GM19397 (cell line): ENCODE results near the gene URI1.
"Not testable (repeated sequence)": the region's sequence is repeated elsewhere in the genome, so short reads cannot be mapped to it uniquely, and the experiment has no call there.

Experiments used
- ATAC-seq: cut with Tn5 transposase; IDR thresholded peaks from one replicate; pipeline ENCODE4 v1.9.1; 2021; ENCODE audit warnings: mild to moderate bottlenecking, moderate library complexity; ENCODE audit not compliant: unreplicated experiment

The URI1 gene

DNA sequence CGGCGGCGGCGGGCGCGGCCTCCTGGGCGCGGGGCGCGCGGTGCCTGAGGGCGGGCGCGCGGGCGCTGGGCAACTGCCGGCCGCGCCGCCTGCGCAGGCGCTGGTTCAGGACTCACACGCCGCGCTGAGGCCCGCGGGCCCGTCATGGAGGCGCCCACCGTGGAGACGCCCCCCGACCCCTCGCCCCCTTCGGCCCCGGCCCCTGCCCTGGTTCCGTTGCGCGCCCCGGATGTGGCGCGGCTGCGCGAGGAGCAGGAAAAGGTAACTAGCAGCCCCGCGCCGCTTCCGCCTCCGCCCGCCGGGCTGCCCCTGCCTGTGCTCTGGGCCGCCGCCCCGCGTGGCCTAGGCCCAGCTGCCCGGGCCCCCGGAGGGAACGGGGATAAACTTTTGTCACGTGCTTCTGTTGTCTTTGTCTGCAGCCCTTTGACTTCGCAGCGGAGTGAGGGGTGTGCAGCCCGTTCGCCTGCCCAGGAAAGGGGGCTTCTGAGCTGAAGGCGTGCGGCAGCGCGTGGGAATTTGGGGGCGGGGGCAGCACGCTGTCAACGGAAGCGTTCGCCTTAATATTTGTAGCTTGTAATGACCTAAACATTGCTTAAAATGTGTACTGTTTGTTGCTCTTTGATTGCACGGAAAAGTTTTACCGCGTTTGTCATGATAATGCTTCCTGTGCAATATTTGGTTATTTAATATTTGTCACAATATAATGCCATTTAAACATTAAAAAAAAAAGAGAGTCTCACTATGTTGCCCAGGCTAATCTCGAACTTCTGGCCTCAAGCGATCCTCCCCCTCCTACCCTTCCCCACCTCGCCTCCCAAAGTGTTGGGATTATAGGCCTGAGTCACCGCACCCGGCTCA is 594 bp downstream of the URI1 start:
- peak; percentile 83 for ATAC-seq

DNA sequence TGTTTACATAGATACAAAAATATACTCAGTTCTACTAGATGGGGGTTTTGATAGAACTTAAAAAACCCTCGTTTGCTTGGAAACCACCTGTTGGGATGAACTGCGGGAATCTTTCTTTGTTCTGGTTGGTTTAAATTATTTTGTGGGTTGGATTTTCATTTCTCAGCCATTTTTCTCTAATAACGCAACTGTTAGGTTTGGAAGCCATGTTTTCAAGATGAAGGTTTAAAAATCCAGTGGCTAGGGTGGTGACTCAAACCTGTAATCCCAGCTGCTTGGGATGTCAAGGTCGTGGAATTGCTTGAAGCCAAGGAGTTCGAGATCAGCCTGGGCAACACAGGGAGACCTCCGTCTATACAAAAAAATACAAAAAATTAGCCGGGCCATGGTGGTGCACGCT is 1.6 kb downstream of the URI1 start:
- no peak for ATAC-seq

DNA sequence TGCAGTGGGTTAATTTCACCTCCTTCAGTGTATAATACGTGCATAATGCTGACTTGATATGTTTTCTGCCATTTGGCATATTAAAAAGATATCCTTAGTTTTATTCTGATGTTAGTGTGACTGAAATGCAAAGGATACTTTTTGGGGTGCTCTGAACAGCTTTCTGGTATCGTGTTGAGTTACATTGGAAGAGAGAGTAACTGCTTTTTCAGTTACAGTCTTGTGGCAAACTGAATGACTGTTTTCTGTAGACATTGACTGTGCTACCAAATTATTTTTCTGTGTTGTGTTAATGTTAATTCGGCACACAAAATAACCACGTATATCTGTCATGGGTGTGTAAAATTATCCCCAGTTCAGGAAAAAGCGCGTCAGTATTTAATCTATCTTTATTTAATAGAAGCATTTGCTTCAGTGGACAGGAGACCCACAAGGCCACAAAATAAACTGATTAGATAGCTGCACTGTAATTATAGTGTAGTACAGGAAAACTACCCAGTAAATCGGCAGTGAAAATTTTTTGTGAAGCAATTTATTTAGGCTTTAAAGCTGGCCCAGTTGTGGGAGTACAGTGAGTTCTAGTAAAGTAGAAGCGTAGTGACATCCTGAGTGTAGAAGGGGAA is 2.5 kb downstream of the URI1 start:
- no peak for ATAC-seq

DNA sequence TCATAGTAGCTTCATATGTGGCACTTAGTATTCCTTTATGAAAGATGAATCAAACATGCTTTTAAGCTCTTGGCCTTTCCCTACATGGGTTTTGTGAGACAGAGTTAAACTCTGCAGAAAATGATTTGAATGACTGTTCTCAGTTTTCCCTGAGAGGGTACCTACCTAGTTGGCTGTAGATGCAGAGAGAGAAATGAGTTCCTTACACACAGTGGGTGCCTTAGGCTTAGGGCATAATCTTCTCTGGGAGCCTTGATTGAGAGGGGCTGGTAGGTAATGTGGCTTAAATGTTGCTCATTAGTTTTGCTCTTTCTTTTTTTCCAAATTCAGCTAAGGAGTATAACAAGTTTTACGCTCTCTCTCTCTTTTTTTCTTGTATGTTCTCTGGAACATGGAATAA is 3.0 kb downstream of the URI1 start:
- no peak for ATAC-seq

DNA sequence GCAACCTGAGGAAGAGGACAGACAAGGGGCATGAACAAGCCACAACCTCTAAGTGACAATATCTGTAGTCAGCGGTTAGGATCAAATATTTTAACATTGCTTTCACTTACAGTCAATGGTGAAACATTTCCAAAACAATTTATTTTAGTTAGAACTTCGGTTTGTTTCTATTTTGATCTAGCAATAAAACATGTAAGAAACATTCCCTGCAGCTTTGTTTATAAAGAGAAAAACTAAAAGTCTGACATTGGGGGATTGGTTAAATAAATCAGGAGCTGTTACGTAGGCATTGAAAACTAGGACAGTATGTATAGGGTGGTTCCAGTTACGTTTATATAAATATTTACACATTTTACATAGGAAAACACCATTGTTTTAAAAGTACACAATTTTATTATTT is 3.4 kb downstream of the URI1 start:
- ATAC-seq = no peak

DNA sequence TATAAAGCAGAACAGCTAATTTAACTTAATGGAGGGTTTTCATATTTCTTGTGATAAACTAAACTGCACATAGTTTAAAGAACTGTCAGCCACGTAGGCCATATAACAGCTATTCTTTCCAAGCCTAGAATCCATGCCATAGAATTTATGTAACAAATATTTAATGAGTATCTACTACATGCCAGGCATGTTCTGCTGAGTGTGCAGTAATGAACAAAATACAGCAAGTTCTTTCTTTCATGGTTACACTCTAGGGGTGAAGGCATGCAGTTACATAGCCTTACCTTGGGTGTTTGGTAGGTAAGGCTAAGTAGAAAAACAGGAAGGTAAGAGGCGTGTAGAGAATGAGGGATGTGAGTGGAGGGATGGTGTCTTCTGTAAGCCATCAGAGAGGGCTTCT is 4.6 kb downstream of the URI1 start:
- ATAC-seq = no peak

DNA sequence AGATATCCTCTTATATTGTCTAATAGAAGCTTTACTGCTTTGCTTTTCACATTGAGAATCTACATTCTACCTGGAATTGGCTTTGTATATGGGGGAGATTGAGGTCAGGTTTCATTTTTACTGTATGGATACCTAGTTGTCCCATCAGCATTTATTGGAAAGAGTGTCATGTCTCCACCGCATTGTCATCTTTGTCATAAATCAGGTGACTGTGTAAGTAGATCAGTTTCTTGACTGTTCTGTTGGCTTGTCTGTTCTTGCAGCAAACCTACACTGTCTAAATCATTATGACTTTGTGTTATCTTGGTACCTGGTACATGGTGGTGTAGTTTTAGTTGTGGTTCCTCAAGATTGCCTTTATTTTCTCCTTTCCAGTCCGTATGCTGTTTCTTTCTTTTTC is 5.8 kb downstream of the URI1 start:
- ATAC-seq = no peak

DNA sequence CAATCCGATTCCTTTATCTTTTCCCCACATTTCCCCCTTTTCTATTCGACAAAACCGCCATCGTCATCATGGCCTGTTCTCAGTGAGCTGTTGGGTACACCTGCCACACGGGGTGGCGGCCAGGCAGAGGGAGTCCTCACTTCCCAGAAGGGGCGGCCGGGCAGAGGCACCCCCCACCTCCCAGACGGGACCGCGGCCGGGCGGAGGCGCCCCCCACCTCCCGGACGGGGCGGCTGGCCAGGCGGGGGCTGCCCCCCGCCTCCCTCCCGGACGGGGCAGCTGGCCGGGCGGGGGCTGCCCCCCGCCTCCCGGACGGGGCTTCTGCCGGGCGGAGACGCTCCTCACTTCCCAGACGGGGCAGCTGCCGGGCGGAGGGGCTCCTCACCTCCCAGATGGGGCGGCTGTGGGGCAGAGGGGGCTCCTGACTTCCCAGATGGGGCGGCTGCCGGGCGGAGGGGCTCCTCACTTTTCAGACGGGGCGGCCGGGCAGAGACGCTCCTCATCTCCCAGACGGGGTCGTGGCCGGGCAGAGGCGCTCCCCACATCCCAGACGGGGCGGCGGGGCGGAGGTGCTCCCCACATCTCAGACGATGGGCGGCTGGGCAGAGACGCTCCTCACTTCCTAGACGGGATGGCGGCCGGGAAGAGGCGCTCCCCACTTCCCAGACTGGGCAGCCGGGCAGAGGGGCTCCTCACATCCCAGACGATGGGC is 6.9 kb downstream of the URI1 start:
- not testable (repeated sequence) for ATAC-seq

DNA sequence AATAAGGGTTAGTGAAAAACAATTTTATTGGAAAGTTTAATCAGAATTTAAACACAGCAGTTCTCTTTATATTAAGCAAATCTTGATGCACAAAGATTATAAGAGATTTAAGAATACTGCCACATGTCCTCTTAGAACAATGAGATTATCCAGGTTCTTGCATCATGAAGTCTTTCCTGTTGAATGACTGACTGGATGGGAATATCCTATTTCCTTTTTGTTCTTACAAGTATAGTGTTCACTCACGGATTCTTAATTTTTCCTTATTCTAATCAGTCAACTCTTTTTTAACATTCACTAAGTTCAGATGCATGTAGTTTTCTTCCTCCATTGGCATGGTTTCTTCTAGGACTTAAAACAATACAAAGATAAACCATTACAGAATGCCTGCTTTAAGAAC is 10.1 kb downstream of the URI1 start:
- no peak for ATAC-seq

DNA sequence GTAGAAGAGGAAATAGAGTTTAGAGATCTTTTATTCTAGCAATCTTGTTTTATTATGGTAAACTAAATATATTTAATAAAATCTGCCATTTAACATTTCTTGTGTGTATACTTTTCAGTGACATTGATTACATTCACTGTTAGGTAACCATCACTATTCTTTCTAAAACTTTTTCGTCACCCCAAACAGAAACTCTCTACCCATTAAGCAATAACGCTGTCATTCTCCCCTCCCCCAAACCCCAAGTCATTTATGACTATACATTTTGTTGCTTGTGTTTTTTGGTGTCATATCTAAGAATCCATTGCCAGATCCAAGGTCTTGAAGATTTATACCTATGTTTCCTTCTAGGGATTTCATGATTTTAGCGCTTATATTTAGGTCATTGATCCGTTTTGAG is 10.6 kb downstream of the URI1 start:
- ATAC-seq = no peak

DNA sequence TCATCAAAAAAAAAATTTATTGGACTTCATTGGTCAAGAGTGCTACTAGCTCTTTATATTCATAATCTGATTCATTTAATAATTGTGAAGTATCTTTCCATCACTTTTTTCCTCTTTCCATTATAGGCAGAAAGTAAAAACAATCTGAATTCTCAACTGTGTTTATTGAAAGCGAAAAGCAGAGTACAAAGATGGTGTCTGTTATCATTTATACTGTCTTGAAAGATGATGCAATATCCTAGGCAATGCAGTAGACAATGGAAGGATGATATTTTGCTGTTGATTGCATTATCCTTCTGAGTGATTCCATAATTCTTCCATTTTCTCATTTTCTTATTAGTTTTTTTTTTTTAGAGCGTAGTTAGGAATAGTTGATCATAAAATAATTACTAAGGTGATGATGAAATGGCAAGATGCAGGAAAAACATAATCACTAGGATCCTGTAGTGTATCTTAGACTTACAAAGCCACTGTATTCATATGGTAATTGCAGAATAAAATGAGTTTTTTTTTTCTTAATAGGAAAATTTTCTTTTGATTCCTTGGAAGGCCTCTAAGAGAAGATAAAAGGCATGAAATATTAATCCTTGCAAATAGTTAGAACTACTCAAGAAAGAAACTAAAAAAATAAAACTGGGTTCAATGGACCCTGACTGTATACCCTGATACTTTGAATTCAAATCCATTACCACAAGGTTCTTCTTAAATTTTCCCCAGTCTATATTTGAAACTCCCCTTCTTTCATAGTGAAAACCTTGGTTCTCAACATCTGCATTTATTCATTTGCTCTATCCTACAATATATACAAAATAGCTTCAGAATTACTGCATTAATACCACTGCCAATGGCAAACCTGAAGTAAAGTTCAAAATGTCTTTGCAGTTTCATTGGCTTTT is 11.6 kb downstream of the URI1 start:
- no peak for ATAC-seq

DNA sequence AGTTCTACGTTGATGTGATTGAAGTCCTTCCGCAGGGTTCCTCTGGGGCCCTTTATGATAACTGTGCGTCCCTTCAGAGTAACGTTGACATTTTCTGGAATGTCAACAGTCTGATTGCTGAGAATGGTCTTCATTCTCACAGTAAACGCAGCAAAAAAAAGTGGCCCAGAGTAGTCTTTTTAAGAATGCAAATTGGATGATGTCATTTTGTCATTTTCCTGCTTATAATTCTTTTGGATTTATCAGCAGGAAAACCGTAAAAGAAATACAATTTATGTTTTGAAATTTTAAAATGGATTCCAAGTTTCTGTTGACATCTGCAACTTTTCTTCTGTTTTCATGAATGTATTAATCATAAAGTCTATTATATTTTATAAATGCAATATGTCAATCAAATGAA is 14.8 kb downstream of the URI1 start:
- no peak for ATAC-seq

DNA sequence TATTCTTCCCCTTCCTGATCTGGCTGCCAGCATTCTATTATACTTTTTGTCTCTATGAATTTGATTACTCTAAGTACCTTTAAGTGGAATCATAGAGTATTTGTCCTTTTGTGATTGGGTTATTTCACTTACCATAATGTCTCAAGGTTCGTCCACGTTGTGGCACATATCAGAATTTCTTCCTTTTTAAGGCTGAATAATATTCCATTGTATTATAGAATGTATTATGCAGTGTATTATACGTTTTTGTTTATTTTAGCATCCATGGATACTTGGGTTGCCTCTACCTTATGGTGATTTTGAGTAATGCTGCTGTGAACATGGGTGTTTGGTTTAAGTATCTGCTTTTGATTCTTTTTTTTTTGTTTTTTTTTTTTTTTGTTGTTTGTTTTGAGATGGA is 19.3 kb downstream of the URI1 start:
- ATAC-seq = no peak

DNA sequence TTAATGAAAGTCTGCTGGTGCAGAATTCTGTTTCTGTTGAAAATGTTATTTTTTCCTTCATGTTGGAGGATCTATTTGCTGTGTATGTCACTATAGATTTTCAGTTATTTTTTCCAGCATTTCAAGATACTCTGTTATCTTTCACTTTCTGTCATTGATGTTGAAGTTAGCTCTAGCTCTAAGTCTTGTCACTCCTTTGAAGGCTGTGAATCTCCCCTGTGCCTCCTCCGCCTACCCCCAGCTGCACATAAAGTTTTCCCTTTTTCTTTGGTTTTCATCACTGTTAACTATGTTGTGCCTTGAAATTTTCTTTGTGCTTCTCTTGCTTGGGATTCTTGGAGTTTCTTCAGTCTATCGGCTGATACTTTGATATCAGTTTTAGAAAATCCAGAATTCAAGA is 20.8 kb downstream of the URI1 start:
- no peak for ATAC-seq

DNA sequence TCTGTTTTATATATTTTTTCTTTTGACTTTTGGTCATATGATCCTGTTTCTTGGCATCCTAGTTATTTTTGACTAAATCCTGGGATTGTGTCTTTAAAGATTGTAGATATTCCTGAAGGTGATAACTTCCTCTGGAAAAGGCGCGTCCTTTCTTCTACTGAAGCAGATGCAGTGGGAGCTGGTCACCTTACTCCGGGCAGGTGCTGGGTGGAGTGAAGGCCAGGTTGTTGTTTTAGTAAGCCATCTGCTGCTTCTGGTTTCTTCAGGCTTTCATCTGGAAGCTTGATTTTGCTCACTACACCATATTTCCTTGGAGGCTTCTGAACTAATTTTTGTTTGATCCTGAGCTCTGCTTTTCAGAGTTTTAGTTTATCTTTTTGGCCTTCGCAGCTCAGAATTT is 21.5 kb downstream of the URI1 start:
- ATAC-seq = no peak

DNA sequence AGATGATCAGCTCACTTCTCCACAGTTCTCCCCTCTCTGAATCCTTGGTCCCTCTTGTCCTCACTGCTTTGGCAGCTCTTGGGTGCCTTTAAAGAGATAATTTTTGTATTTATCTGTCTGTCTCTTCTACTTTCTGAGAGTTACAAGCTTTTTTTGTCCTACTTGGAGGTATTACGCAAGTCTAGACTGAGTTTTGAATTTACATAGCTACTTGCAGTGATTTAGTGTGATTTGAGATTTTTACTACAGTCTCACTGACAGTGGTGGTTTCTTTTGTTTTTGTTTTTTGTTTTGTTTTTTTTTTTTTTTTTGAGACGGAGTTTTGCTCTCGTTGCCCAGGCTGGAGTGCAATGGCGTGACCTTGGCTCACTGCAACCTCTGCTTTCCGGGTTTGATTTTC is 22.1 kb downstream of the URI1 start:
- no peak for ATAC-seq

DNA sequence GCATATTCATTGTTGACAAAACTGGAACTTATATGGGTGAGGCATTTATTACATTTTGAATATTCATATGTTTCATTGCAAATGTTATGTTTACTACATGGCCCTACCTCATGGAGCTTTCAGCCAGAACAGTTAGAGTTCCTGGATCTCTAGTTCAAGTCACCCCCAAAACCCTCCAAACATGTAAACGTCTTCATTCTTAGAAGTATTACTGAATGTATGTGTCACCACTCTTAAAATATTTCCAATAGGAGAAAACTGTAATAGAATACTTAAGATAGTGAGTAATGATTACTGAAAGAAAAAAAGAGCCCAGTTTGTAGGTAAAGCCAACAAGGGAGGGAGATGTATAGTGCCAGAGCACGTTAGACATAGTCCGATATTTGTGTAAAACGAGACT is 23.5 kb downstream of the URI1 start:
- ATAC-seq = no peak

DNA sequence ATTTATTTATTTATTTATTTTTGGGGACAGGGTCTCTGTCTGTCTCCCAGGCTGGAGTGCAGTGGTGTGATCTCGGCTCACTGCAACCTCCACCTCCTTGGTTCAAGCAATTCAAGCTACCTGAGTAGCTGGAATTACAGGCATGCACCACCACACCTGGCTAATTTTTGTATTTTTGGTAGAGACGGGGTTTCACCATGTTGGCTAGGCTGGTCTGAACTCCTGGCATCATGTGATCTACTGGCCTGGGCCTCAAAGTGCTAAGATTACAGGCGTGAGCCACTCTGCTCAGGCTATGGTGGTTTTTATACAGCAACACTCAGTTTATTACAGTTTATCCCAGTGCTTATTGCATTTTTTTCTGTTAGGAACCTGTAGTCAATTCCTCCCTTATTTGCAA is 24.1 kb downstream of the URI1 start:
- ATAC-seq = not testable (repeated sequence)

DNA sequence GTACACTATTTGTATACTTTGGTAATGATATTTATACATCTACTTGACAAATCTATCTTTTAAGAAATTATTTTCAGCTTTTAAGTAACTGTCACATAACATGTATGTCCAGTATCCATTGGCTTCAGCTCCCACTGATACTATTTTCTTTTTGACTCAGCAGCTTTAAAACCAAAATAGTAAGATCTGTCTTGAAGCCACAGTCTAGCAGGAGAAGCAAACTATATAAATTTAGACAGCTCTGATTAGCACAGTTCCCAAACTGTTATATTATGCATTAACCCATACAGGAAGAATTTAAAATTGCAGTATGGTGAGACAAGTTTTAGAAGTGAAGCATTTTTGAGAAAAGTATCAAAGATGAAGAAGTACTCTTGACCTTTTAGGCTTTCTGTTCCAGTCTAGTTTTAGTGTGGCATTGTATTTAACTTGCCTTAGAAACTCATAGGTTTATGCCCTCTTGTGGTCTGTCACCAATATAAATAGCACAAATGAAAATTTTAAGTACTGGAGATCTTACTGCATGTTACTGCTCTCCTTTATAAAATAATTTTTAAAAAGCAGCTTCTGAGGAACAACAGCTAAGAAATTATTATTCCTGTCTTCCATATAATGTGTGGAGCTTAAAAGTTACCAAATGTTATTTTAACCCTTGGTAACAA is 24.7 kb downstream of the URI1 start:
- no peak for ATAC-seq

DNA sequence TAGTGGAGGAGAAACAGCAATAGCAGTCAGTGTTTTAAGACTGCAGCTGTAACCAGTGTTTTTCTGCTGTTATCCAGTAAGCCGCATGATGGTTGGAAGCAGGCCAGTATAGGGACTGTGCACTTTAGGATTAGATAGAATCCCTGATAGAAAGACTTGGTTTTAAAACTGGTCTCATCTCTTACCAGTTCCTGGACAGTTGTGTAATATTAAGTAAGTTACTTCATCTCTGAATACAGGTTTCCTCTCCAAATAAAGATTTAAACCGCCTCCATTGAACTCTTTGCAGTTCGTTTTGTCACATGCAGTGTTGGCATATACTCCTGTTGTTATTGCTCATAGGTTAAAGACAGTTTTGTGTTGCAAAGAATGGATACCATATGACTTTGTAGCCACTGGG is 25.6 kb downstream of the URI1 start:
- no peak for ATAC-seq

DNA sequence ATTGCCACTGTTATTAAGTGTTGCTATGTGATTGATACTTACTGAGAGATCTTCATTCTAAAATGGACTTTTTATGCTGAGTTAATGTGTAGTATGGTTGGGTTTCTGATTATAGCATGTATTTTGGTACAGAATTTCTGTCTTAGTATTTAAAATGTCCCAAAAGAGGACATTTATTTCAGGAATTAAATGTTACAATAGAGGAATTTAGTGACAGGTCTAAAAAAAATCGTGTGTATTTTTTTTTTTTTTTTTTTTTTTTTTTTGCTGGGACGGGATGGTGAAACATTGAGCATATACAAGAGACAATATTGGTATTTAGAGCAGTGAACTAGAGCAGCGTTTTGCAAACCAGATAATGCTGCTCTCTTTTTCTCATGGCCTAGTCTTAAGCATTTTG is 27.9 kb downstream of the URI1 start:
- ATAC-seq = no peak
